ENCODE data around the gene FAM240A. TPM values are rescaled to one million over a fixed set of nuclear protein-coding genes. Genes with fewer than 3 reads are reported as not detected.

Gene FAM240A
- total RNA-seq, 1 experiment from 2014 or later, result not detected

- peaks cover 0 to 6% of the 10 kb centered on the region in 2 experiments; a peak in 1 of 4 replicates for H3K4me1 ChIP-seq (ENCODE audit: control insufficient read depth in 1 of 2, insufficient read depth in 2 of 2, low read length in 2 of 2)
- BruUV-seq (replicated peaks), result no TSS peak
- no peaks in the 10 kb centered on the region for H3K9me2 ChIP-seq (ENCODE audit: insufficient read depth)
- peak; percentile 55 for DNase-seq (ENCODE audit: low read depth, low spot score)
- ChIA-PET RAD21 (ENCODE audit: low non-redundant PET in 1 of 2, low total read pairs in 2 of 2, uncharacterized antibody in 2 of 2, unreplicated experiment in 2 of 2) (interaction anchor here in 1 of 2 experiments (0.6 kb wide), 1 partner anchor 162 kb away, joined by 3 read pairs; no protein-coding TSS in a partner anchor), CTCF (interaction anchor here (0.8 to 1.6 kb wide), 5 partner anchors 22 to 157 kb away, joined by 3 to 6 read pairs (median 3); no protein-coding TSS in a partner anchor), POLR2A (no interaction called here)
- H3K4me3 ChIP-seq (replicated peaks in 1 of 2; ENCODE audit: low read depth in 1 of 2, low read length in 2 of 2), result no peak overlapping the region
- no peak overlapping the region for H3K27ac ChIP-seq (ENCODE audit: low read depth, low read length)
- no peaks in the 10 kb centered on the region for H3K79me2 ChIP-seq (ENCODE audit: insufficient read depth, low read length)
- H4K20me1 ChIP-seq (ENCODE audit: insufficient read depth), result no peaks in the 10 kb centered on the region
- H3K36me3 ChIP-seq (ENCODE audit: control insufficient read depth in 1 of 2, insufficient read depth in 2 of 2, low read length in 2 of 2), result no peaks in the 10 kb centered on the region
- ATAC-seq, result peak; percentile 95
- no peaks in the 10 kb centered on the region for H3K27me3 ChIP-seq (ENCODE audit: insufficient read depth, low read length)
- TF ChIP-seq CBX3 (IDR thresholded peaks at IDR 0.05; ENCODE audit: low read depth) (no peak), CTCF (IDR thresholded peaks at IDR 0.05 in 2 of 3, conservative IDR thresholded peaks at IDR 0.05 in 1 of 3; ENCODE audit: borderline replicate concordance in 1 of 3, insufficient read depth in 1 of 3, low read depth in 2 of 3, low read length in 2 of 3) (peak; percentile 15 to 46 (median 42); a peak in 2 of 6 replicates)
- peak overlapping the region; percentile 72 for H2AFZ ChIP-seq (ENCODE audit: low read depth, low read length, poor library complexity, severe bottlenecking)
- H3K9ac ChIP-seq (ENCODE audit: low read length), result no peak overlapping the region
- no peaks in the 10 kb centered on the region for H3K9me3 ChIP-seq (ENCODE audit: control insufficient read depth in 1 of 2, insufficient read depth in 1 of 2, low read depth in 1 of 2, low read length in 2 of 2)
- no peak overlapping the region for H3K4me2 ChIP-seq (ENCODE audit: low read length)
- intact Hi-C loops (cut with micrococcal nuclease), result no loop called here
Measured at GRCh38 chr3:46607603-46608028, 4.7 kb upstream of the FAM240A start.

- no peaks in the 10 kb centered on the region for H3K9me2 ChIP-seq (ENCODE audit: insufficient read depth)
- POLR2A ChIA-PET, result no interaction called here
- TF ChIP-seq POLR2A (IDR thresholded peaks at IDR 0.05; ENCODE audit: borderline replicate concordance, extremely low read depth, insufficient read depth, insufficient read length), result no peak
- no peak for TF ChIP-seq YY1 (IDR thresholded peaks at IDR 0.05; ENCODE audit: extremely low read depth, insufficient replicate concordance, low read depth, low read length)
- TF ChIP-seq SIN3A (IDR thresholded peaks at IDR 0.05; ENCODE audit: low read depth), result no peak
- no peak for TF ChIP-seq CBX3 (IDR thresholded peaks at IDR 0.05; ENCODE audit: low read depth)
- TF ChIP-seq SP1 (IDR thresholded peaks at IDR 0.05; ENCODE audit: low read depth), result no peak
- TF ChIP-seq SRF (IDR thresholded peaks at IDR 0.05; ENCODE audit: low read depth), result no peak
- TF ChIP-seq ZNF274 (IDR thresholded peaks at IDR 0.05; ENCODE audit: low read depth, low read length), result no peak
- TF ChIP-seq RAD21 (IDR thresholded peaks at IDR 0.05; ENCODE audit: low read depth), result no peak
- no peak for TF ChIP-seq ATF3 (IDR thresholded peaks at IDR 0.05)
- TF ChIP-seq MAX (IDR thresholded peaks at IDR 0.05), result no peak
- no peak for TF ChIP-seq CEBPB (IDR thresholded peaks at IDR 0.05; ENCODE audit: low read depth)
- no peak for TF ChIP-seq JUND (IDR thresholded peaks at IDR 0.05)
- no peak for TF ChIP-seq ELF1 (IDR thresholded peaks at IDR 0.05; ENCODE audit: borderline replicate concordance, low read depth)
- no peak for TF ChIP-seq EZH2phosphoT487 (IDR thresholded peaks at IDR 0.05; ENCODE audit: borderline replicate concordance)
Measured at GRCh38 chr3:46609212-46609721, 3.1 kb upstream of the FAM240A start.

More at GRCh38 chr3:46609212-46609721, 3.1 kb upstream of the FAM240A start:
- Histone ChIP-seq H3K9me3 (ENCODE audit: control insufficient read depth in 1 of 2, insufficient read depth in 1 of 2, low read depth in 1 of 2, low read length in 2 of 2) (no peaks in the 10 kb centered on the region), H4K20me1 (ENCODE audit: insufficient read depth) (no peaks in the 10 kb centered on the region), H3K4me1 (ENCODE audit: control insufficient read depth in 1 of 2, insufficient read depth in 2 of 2, low read length in 2 of 2) (peaks cover 0 to 6% of the 10 kb centered on the region in 2 experiments; a peak in 1 of 4 replicates), H3K9ac (ENCODE audit: low read length) (no peak overlapping the region), H2AFZ (ENCODE audit: low read depth, low read length, poor library complexity, severe bottlenecking) (no peak overlapping the region), H3K4me2 (ENCODE audit: low read length) (no peak overlapping the region), H3K36me3 (ENCODE audit: control insufficient read depth in 1 of 2, insufficient read depth in 2 of 2, low read length in 2 of 2) (no peaks in the 10 kb centered on the region), H3K27me3 (ENCODE audit: insufficient read depth, low read length) (no peaks in the 10 kb centered on the region), H3K27ac (ENCODE audit: low read depth, low read length) (no peak overlapping the region), H3K4me3 (replicated peaks in 1 of 2; ENCODE audit: low read depth in 1 of 2, low read length in 2 of 2) (no peak overlapping the region), H3K79me2 (ENCODE audit: insufficient read depth, low read length) (no peaks in the 10 kb centered on the region)
- BruUV-seq (replicated peaks), result no TSS peak
- CTCF ChIA-PET, result interaction anchor here (1.6 kb wide), 1 partner anchor 51 kb away, joined by 3 read pairs; no protein-coding TSS in a partner anchor
- RAD21 ChIA-PET (ENCODE audit: low non-redundant PET in 1 of 2, low total read pairs in 2 of 2, uncharacterized antibody in 2 of 2, unreplicated experiment in 2 of 2), result no interaction called here
- ATAC-seq (no peak), DNase-seq (ENCODE audit: low read depth, low spot score) (no peak)
- intact Hi-C loops (cut with micrococcal nuclease), result no loop called here
